ENCODE data around the gene NRXN3.

NRXN3 gene

DNA sequence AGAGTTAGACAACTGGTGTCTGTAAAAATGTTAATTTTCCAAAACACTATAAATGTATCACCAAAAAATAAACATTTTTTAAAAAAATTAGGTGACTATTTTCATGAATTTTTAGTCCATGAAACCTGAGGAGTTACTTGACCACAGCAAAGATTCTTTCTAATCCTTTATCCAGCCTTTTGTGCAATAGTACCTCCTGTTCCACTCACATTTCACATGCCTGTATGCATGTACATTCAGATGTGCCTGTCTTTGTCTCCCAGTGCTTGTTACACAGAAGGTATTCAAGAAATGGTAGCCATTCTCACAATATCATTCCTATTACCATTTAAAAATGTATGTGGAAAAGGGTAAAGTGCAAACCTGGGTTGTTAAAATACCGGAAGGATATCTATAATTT is 1184.2 kb downstream of the NRXN3 start:
- Histone ChIP-seq H3K4me1 (no peaks in the 10 kb centered on the region), H3K4me3 (no peak overlapping the region), H4K20me1 (no peaks in the 10 kb centered on the region), H3K36me3 (no peaks in the 10 kb centered on the region), H3K4me2 (no peak overlapping the region), H3K27ac (no peak overlapping the region), H3K9ac (no peak overlapping the region), H3K27me3 (no peaks in the 10 kb centered on the region), H3K9me3 (no peaks in the 10 kb centered on the region)
- TF ChIP-seq Cebpa-rat (IDR thresholded peaks at IDR 0.05): no peak

DNA sequence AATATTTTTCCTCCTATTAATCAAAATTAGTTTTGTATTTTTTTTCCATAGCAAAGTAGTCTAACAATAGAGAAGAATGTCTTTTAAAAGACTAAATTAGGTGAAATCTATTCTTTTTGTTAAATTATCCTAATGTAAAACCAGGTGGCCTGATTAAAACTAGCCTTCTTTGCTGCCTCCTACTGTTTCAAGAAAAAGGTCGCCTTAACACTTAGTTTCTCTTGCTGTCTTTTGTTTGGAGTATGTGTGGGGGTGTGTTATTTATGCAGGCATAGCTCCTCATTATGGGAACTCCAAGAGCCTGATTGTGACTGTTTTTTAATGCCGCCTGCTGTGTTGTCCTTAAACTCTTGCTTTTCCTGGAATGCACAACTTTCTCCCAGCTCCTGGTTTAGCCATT is 1185.9 kb downstream of the NRXN3 start:
- H3K27me3 ChIP-seq: no peaks in the 10 kb centered on the region
- H3K4me3 ChIP-seq: no peak overlapping the region
- H3K27ac ChIP-seq: no peak overlapping the region
- H3K9ac ChIP-seq: no peak overlapping the region
- no peaks in the 10 kb centered on the region for H3K9me3 ChIP-seq
- no peaks in the 10 kb centered on the region for H3K4me1 ChIP-seq
- H4K20me1 ChIP-seq: no peaks in the 10 kb centered on the region
- H3K36me3 ChIP-seq: no peaks in the 10 kb centered on the region
- H3K4me2 ChIP-seq: no peak overlapping the region
- no peak for TF ChIP-seq Cebpa-rat (IDR thresholded peaks at IDR 0.05)

DNA sequence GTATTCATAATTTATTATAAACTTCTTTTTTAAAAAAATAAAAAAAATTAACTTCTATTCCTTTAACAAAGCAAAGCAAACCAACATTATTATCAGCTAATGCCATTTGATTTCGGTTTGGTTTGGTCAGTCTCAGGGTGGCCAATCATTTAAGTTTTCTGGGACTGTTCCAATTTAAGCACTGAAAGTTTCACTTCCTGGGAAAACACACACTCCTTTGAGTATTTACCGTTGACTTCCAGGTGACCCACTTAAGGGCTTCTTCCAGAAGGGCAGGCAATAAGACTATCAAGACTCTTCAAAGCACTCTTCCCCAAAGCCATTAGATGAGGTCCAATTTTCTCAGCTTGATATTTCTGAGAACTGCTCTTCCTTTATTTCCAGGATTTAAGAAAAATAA is 1187.1 kb downstream of the NRXN3 start:
- Histone ChIP-seq H3K27ac (no peak overlapping the region), H4K20me1 (no peaks in the 10 kb centered on the region), H3K36me3 (no peaks in the 10 kb centered on the region), H3K4me3 (no peak overlapping the region), H3K9ac (no peak overlapping the region), H3K27me3 (no peaks in the 10 kb centered on the region), H3K9me3 (no peaks in the 10 kb centered on the region), H3K4me1 (no peaks in the 10 kb centered on the region), H3K4me2 (no peak overlapping the region)
- no peak for TF ChIP-seq Cebpa-rat (IDR thresholded peaks at IDR 0.05)

DNA sequence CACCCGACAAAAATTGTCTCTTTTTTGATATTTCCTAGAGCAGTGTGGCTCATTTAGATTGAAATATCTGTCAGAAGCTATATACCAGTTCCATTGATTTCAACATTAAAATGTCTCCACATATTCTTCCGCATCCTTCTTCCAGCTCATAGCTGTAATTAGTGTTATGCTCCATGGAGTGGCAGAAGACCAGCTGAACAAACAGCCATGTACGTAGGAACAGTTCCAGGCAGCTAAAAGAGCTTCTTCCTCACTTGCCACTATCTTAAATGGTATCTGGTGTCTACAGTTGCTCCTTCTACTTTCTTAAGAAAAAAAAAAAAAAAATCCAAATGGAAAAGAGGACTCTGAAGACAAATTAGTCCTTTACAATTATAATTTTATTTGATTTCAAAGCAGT is 1193.1 kb downstream of the NRXN3 start:
- Histone ChIP-seq H4K20me1 (no peaks in the 10 kb centered on the region), H3K4me1 (no peaks in the 10 kb centered on the region), H3K36me3 (no peaks in the 10 kb centered on the region), H3K4me3 (no peak overlapping the region), H3K9ac (no peak overlapping the region), H3K4me2 (no peak overlapping the region), H3K27me3 (no peaks in the 10 kb centered on the region), H3K9me3 (no peaks in the 10 kb centered on the region), H3K27ac (no peak overlapping the region)
- no peak for TF ChIP-seq Cebpa-rat (IDR thresholded peaks at IDR 0.05)

DNA sequence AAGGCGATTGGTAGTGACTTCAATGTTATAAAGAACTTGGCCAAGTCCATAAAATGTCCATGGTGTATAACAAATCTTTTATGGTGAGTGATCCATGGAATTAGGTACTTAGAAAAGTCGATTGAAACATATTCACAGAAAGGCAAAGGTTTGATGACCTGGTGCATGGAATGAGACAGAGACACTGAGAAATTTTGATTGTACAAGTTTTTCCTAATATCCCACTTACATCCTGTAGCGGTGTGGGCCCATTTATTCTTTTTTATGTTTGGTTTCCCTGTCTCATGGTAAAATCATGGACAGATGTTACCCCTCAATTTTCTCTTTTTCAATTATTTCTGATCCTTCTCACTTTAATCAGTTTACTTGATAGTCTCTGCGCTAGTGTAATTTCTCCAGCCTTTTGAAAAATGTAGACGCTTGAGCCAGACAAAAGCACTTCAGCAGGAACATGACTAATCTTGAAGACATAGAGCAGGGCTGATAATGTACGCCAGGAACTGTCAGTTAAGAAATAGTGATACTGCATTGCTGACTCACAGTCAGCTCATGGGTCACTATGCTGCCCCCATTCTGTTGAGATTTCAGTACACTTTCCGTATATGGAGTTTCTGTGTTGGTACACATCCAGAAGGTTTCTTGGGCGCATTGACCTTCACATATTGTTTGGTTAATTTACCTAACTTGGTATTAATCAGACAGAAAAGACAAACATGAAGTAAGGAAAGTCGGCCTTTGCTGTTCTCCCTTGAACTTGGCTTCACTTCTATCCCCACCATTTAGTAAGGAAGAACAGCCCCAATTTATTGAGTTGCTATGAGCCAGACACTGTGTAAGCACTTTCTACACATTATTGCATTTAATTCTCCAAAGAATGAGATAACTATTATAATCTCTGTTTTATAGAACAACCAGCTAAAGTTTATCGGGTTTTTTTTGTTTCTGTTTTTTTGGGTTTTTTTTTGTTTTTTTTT is 1199.5 kb downstream of the NRXN3 start:
- Histone ChIP-seq H3K4me2 (no peak overlapping the region), H3K9me3 (no peaks in the 10 kb centered on the region), H3K4me1 (no peaks in the 10 kb centered on the region), H3K27ac (no peak overlapping the region), H3K4me3 (no peak overlapping the region), H3K27me3 (no peaks in the 10 kb centered on the region), H4K20me1 (no peaks in the 10 kb centered on the region), H3K9ac (no peak overlapping the region), H3K36me3 (no peaks in the 10 kb centered on the region)
- no peak for TF ChIP-seq Cebpa-rat (IDR thresholded peaks at IDR 0.05)

DNA sequence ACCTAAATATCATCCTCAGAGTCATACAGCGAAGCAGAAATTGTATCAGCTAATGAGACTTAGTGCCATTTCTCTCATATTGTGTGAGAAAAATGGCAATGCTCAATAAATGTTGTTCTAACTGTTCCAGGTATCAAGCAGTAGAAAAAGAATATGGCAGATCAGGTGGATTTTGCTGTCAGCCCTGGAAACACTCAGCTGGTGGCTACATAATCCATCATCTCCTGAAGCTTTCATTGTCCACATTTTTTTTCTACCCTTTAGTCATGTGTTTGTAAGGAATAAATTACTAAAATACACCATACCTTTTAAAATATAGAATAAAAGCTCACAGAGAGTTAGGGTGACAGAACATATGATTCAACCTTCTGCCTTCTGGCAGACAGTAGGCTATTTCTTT is 1200.8 kb downstream of the NRXN3 start:
- no peaks in the 10 kb centered on the region for H4K20me1 ChIP-seq
- H3K9ac ChIP-seq: no peak overlapping the region
- no peaks in the 10 kb centered on the region for H3K9me3 ChIP-seq
- TF ChIP-seq Cebpa-rat (IDR thresholded peaks at IDR 0.05): no peak
- no peaks in the 10 kb centered on the region for H3K27me3 ChIP-seq
- H3K27ac ChIP-seq: no peak overlapping the region
- no peak overlapping the region for H3K4me2 ChIP-seq
- no peak overlapping the region for H3K4me3 ChIP-seq
- no peaks in the 10 kb centered on the region for H3K36me3 ChIP-seq
- no peaks in the 10 kb centered on the region for H3K4me1 ChIP-seq

DNA sequence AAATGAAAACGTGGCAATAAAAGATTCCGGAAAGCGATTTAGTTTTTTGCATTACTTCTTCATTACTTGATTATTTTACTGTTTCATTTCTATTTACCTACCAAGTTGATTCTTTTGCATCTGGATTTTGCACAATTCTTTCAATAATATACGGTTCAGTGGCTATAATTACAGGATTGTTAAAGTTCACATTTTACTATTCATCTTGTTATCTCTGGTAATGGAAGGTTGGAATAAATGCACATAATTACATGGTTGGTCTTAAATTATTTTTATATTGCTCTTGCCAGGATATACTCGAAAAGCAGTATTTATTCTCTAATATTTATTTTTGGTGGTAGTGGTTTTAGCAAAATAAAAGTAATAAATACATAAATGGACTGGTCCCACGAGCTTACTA is 1203.3 kb downstream of the NRXN3 start:
- no peaks in the 10 kb centered on the region for H3K9me3 ChIP-seq
- no peaks in the 10 kb centered on the region for H3K27me3 ChIP-seq
- H3K4me3 ChIP-seq: no peak overlapping the region
- TF ChIP-seq Cebpa-rat (IDR thresholded peaks at IDR 0.05): no peak
- H3K4me1 ChIP-seq: no peaks in the 10 kb centered on the region
- no peak overlapping the region for H3K9ac ChIP-seq
- no peaks in the 10 kb centered on the region for H4K20me1 ChIP-seq
- no peaks in the 10 kb centered on the region for H3K36me3 ChIP-seq
- no peak overlapping the region for H3K4me2 ChIP-seq
- no peak overlapping the region for H3K27ac ChIP-seq

DNA sequence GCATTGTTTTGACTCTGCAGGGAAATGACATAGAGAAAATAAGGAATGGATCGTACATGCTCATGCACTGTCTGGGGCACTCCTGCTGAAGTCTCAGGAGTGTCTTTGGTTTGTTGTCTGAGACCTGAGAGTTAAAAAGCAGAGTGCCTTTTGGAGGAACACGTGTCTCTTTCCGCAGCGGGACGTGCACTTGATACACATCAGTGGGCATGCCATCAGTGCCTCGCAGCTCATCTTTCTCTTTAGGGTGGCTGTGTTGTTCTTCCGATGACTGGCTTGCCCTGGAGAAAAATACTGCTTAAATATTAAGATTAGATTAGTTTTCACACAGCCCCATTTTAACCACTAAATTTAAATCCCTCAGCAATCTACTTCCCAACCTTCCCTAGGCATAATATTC is 1205.2 kb downstream of the NRXN3 start:
- Histone ChIP-seq H3K36me3 (no peaks in the 10 kb centered on the region), H3K4me3 (no peak overlapping the region), H3K27ac (no peak overlapping the region), H4K20me1 (no peaks in the 10 kb centered on the region), H3K27me3 (no peaks in the 10 kb centered on the region), H3K9me3 (no peaks in the 10 kb centered on the region), H3K4me1 (no peaks in the 10 kb centered on the region), H3K4me2 (no peak overlapping the region), H3K9ac (no peak overlapping the region)
- TF ChIP-seq Cebpa-rat (IDR thresholded peaks at IDR 0.05): no peak

DNA sequence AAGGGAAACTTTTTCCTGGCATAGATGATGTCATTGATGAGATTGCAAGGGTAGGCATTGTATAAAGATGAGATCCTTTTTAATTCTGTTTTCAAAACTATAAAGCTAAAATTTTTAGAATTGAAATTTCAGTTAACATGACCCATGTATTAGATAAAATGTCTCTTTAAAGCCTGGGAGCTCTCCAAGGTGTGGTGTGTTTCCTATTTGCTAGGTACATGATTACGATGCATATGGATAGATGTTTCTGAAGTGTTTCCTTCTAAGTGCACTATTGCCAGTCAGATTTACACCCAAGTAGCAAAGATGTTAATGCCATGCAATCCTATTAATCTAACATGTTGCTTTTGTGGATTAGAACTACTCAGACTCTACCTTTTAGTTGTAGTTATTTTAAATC is 1206.4 kb downstream of the NRXN3 start:
- Histone ChIP-seq H3K4me2 (no peak overlapping the region), H4K20me1 (no peaks in the 10 kb centered on the region), H3K9ac (no peak overlapping the region), H3K27ac (no peak overlapping the region), H3K36me3 (no peaks in the 10 kb centered on the region), H3K9me3 (no peaks in the 10 kb centered on the region), H3K4me3 (no peak overlapping the region), H3K4me1 (no peaks in the 10 kb centered on the region), H3K27me3 (no peaks in the 10 kb centered on the region)
- TF ChIP-seq Cebpa-rat (IDR thresholded peaks at IDR 0.05): no peak

DNA sequence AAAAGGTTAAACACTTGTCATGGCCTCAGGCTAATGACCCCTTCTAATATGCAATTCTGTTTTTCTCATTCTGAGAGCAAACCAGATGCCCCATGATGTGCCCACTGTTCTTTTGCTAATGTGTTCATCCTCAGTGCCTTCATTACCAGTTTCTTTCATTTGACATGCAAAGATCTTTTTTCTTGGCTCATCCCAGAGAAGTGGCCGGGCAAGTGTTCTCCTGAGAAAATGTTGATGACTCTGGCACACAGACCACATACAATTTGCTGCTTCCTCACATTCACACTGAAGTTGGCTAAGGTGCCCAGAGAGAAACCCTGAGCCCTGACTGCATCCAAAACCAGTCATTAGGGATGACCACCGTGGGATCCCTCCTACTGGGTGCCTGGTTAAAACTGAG is 1207.8 kb downstream of the NRXN3 start:
- H3K9me3 ChIP-seq: no peaks in the 10 kb centered on the region
- no peaks in the 10 kb centered on the region for H4K20me1 ChIP-seq
- TF ChIP-seq Cebpa-rat (IDR thresholded peaks at IDR 0.05): no peak
- H3K27me3 ChIP-seq: no peaks in the 10 kb centered on the region
- H3K27ac ChIP-seq: no peak overlapping the region
- H3K9ac ChIP-seq: no peak overlapping the region
- no peak overlapping the region for H3K4me3 ChIP-seq
- no peak overlapping the region for H3K4me2 ChIP-seq
- H3K4me1 ChIP-seq: no peaks in the 10 kb centered on the region
- no peaks in the 10 kb centered on the region for H3K36me3 ChIP-seq

Measured in BLaER1 (cell line).